Hypothalamus (tissue), 51 donors: ENCODE results near the gene NAA15.
"Not testable (repeated sequence)": the region's sequence is repeated elsewhere in the genome, so short reads cannot be mapped to it uniquely, and the experiment has no call there.

ENCODE experiments used
- DNase-seq, 51 donors: peaks; one replicate each; lab custom pipeline; 2025; lab: John Stamatoyannopoulos, UW

Gene NAA15

GRCh38 chr4:139443661-139444060, 142.4 kb downstream of the NAA15 start:
- DNase-seq = no peak

GRCh38 chr4:139444881-139445280, 143.6 kb downstream of the NAA15 start:
- not testable (repeated sequence) for DNase-seq

GRCh38 chr4:139447078-139447477, 145.8 kb downstream of the NAA15 start:
- DNase-seq = not testable (repeated sequence)

- DNase-seq = no peak
These were observed 149.3 kb downstream of the NAA15 start for GRCh38 chr4:139450586-139450985.

- DNase-seq = no peak
These were observed 150.7 kb downstream of the NAA15 start for GRCh38 chr4:139451997-139452396.

GRCh38 chr4:139453041-139453370, 151.7 kb downstream of the NAA15 start:
- peak in 1 of 51 donors; percentile 53 for DNase-seq

GRCh38 chr4:139453371-139454110, 152.2 kb downstream of the NAA15 start:
- DNase-seq = peak; percentile 64 to 99 (median 92)

GRCh38 chr4:139454111-139455045, 153.1 kb downstream of the NAA15 start, which contains the start of gene RAB33B:
Gene RAB33B (plus strand): TSS chr4:139454121. CDS start chr4:139454196, 75 bp downstream.
- DNase-seq = peak in 2 of 51 donors; percentile 42 to 58

- DNase-seq = peak in 2 of 51 donors; percentile 4 to 18
These were observed 153.8 kb downstream of the NAA15 start for GRCh38 chr4:139455126-139455538.

GRCh38 chr4:139457318-139457717, 156.0 kb downstream of the NAA15 start:
- DNase-seq = no peak

- no peak for DNase-seq
These were observed 157.2 kb downstream of the NAA15 start for GRCh38 chr4:139458543-139458942.

GRCh38 chr4:139458999-139459398, 157.7 kb downstream of the NAA15 start:
- DNase-seq = no peak

- no peak for DNase-seq
These were observed 159.3 kb downstream of the NAA15 start for GRCh38 chr4:139460565-139460964.

- DNase-seq = no peak
These were observed 159.8 kb downstream of the NAA15 start for GRCh38 chr4:139461022-139461628.

GRCh38 chr4:139464512-139464911, 163.2 kb downstream of the NAA15 start:
- DNase-seq = not testable (repeated sequence)

- no peak for DNase-seq
These were observed 164.6 kb downstream of the NAA15 start for GRCh38 chr4:139465922-139466321.

- DNase-seq = not testable (repeated sequence)
These were observed 167.5 kb downstream of the NAA15 start for GRCh38 chr4:139468756-139469155.

- DNase-seq = no peak
These were observed 167.9 kb downstream of the NAA15 start for GRCh38 chr4:139469216-139469615.
